Measurements from ENCODE around the gene CDKN1C.

Gene CDKN1C

DNA sequence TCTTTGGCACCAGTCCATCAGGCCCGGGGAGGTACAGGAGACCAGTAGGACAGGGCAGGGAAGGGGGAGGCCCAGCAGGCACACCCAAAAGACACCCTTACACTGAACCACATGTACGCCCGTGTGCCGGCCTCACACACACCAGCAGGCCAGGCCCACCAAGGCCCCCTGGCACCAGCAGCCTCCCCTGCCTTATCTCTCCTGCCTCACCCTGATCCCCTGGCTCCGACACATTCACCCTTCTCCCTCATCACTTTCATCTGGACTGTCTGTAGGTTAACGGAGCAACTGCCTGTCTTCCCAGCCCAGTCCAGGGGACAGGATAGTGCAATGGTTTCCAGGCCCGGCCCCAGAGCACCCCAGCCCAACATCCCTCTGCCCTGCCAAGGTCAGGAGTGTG, 4.9 kb downstream of the CDKN1C start:
- H3K9me3 ChIP-seq: no peaks in the 10 kb centered on the region
- peaks cover 15 to 18% of the 10 kb centered on the region in 2 experiments for H3K4me1 ChIP-seq (ENCODE audit: control insufficient read depth in 1 of 2, insufficient read depth in 1 of 2, low read depth in 1 of 2, low read length in 1 of 2)
- peaks cover 95% of the 10 kb centered on the region for H3K27me3 ChIP-seq
- no peak overlapping the region for H3K27ac ChIP-seq
- no peaks in the 10 kb centered on the region for H3K36me3 ChIP-seq
- TF ChIP-seq, protein P1, sequence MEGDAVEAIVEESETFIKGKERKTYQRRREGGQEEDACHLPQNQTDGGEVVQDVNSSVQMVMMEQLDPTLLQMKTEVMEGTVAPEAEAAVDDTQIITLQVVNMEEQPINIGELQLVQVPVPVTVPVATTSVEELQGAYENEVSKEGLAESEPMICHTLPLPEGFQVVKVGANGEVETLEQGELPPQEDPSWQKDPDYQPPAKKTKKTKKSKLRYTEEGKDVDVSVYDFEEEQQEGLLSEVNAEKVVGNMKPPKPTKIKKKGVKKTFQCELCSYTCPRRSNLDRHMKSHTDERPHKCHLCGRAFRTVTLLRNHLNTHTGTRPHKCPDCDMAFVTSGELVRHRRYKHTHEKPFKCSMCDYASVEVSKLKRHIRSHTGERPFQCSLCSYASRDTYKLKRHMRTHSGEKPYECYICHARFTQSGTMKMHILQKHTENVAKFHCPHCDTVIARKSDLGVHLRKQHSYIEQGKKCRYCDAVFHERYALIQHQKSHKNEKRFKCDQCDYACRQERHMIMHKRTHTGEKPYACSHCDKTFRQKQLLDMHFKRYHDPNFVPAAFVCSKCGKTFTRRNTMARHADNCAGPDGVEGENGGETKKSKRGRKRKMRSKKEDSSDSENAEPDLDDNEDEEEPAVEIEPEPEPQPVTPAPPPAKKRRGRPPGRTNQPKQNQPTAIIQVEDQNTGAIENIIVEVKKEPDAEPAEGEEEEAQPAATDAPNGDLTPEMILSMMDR (IDR thresholded peaks at IDR 0.05): no peak
- H3K4me3 ChIP-seq (ENCODE audit: low read depth in 1 of 2, low read length in 1 of 2): no peak overlapping the region

DNA sequence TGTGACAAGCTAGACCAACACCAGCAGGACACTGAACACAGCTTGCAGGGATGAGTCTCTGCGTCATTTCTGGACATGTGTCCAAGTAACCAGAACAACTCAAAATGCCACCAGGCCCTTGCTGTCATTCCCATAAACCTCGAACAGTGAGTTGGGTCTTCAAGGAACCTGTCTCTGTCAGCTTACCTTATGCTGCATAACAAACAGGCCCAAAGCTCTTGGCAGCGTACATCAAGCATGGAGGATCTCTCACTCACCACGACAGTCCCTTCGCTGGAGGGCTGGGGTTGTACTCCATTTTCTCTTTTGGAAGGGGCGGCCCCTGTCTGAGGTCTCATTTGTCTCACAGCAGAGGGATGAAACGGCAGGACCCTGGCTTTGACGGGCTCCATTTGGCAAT, 6.8 kb downstream of the CDKN1C start:
- peaks cover 2 to 3% of the 10 kb centered on the region in 2 experiments for H3K4me1 ChIP-seq (ENCODE audit: control insufficient read depth in 1 of 2, insufficient read depth in 1 of 2, low read depth in 1 of 2, low read length in 1 of 2)
- H3K27me3 ChIP-seq: peaks cover 92% of the 10 kb centered on the region
- TF ChIP-seq, protein P1 (IDR thresholded peaks at IDR 0.05): no peak
- H3K36me3 ChIP-seq: no peaks in the 10 kb centered on the region
- H3K27ac ChIP-seq: no peak overlapping the region
- H3K9me3 ChIP-seq: no peaks in the 10 kb centered on the region
- no peak overlapping the region for H3K4me3 ChIP-seq (ENCODE audit: low read depth in 1 of 2, low read length in 1 of 2)

- no peaks in the 10 kb centered on the region for H3K4me1 ChIP-seq (ENCODE audit: control insufficient read depth in 1 of 2, insufficient read depth in 1 of 2, low read depth in 1 of 2, low read length in 1 of 2)
- H3K4me3 ChIP-seq (ENCODE audit: low read depth in 1 of 2, low read length in 1 of 2): no peak overlapping the region
- no peaks in the 10 kb centered on the region for H3K9me3 ChIP-seq
- TF ChIP-seq, protein P1 (IDR thresholded peaks at IDR 0.05): no peak
- H3K27ac ChIP-seq: no peak overlapping the region
- peaks cover 86% of the 10 kb centered on the region for H3K27me3 ChIP-seq
- no peaks in the 10 kb centered on the region for H3K36me3 ChIP-seq
These were observed 8.1 kb downstream of the CDKN1C start for GRCh38 chr11:2877474-2877873.

DNA sequence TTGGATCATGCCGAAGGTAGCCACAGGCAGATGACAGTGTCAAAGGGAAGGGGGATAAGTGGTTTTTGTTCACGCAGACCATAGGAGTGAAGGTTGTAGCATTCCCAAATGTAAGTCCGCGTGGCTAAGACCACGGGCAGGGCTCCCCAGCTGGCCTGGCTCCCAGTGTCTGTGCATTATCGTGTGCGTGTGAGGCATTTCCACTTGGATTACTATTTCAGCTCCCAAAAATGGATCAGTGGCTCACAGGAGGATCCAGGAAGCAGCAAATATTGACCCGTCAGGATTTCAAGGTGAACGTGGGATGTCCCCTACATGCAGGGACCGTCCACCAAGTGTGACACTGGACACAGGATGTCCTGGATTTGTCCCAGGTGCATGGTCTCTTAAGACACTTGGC, 10.6 kb downstream of the CDKN1C start:
- Histone ChIP-seq H3K4me3 (ENCODE audit: low read depth in 1 of 2, low read length in 1 of 2) (no peak overlapping the region), H3K36me3 (no peaks in the 10 kb centered on the region), H3K27ac (no peak overlapping the region), H3K27me3 (peaks cover 85% of the 10 kb centered on the region), H3K9me3 (no peaks in the 10 kb centered on the region), H3K4me1 (ENCODE audit: control insufficient read depth in 1 of 2, insufficient read depth in 1 of 2, low read depth in 1 of 2, low read length in 1 of 2) (no peaks in the 10 kb centered on the region)
- TF ChIP-seq, protein P1 (IDR thresholded peaks at IDR 0.05): no peak

- no peak overlapping the region for H3K27ac ChIP-seq
- TF ChIP-seq, protein P1 (IDR thresholded peaks at IDR 0.05): no peak
- H3K4me1 ChIP-seq (ENCODE audit: control insufficient read depth in 1 of 2, insufficient read depth in 1 of 2, low read depth in 1 of 2, low read length in 1 of 2): no peaks in the 10 kb centered on the region
- peaks cover 89% of the 10 kb centered on the region for H3K27me3 ChIP-seq
- no peak overlapping the region for H3K4me3 ChIP-seq (ENCODE audit: low read depth in 1 of 2, low read length in 1 of 2)
- no peaks in the 10 kb centered on the region for H3K36me3 ChIP-seq
- no peaks in the 10 kb centered on the region for H3K9me3 ChIP-seq
These were observed 14.4 kb downstream of the CDKN1C start for GRCh38 chr11:2870969-2871680.
